WTC11 (cell line): Measurements from ENCODE around the gene CYB561D2. TPM values are rescaled to one million over a fixed set of nuclear protein-coding genes. Genes with fewer than 3 reads are reported as not detected.

Experiments
- CREB1 ChIP-seq: sonication (generic); formaldehyde crosslinking; IDR thresholded peaks from 2 replicates; pipeline ENCODE4 v1.8.0; 2023; ENCODE audit warnings: mild to moderate bottlenecking, missing genetic modification reagents
- CREM ChIP-seq: sonication (generic); formaldehyde crosslinking; IDR thresholded peaks from 2 replicates; pipeline ENCODE4 v1.8.1; 2022; ENCODE audit warnings: mild to moderate bottlenecking, missing genetic modification reagents, moderate library complexity
- EMX1 ChIP-seq: fragments of 250-450 bp; sonication (Bioruptor Pico); IDR thresholded peaks from 2 replicates; pipeline ENCODE4 v1.8.0; 2021; ENCODE audit warnings: mild to moderate bottlenecking
- IRF2 ChIP-seq: sonication (generic); formaldehyde crosslinking; IDR thresholded peaks from 2 replicates; pipeline ENCODE4 v1.8.0; 2022; ENCODE audit warnings: low read depth, missing genetic modification reagents, borderline replicate concordance
- MXD4 ChIP-seq: fragments of 250-450 bp; sonication (Bioruptor Pico); IDR thresholded peaks from 2 replicates; pipeline ENCODE4 v1.8.0; 2021; ENCODE audit warnings: mild to moderate bottlenecking, moderate library complexity, borderline replicate concordance
- NFYB ChIP-seq: sonication (generic); formaldehyde crosslinking; conservative IDR thresholded peaks from 2 replicates; pipeline ENCODE4 v1.8.0; 2022; ENCODE audit warnings: low read depth, missing genetic modification reagents
- NR1H2 ChIP-seq: sonication (generic); formaldehyde crosslinking; IDR thresholded peaks from 2 replicates; pipeline ENCODE4 v1.9.0; 2021; ENCODE audit warnings: mild to moderate bottlenecking, moderate library complexity, missing genetic modification reagents
- OVOL2 ChIP-seq: fragments of 250-450 bp; sonication (Bioruptor Pico); IDR thresholded peaks from 2 replicates; pipeline ENCODE4 v1.9.0; 2021; ENCODE audit warnings: mild to moderate bottlenecking, borderline replicate concordance
- PRRX2 ChIP-seq: fragments of 250-450 bp; sonication (Bioruptor Pico); IDR thresholded peaks from 2 replicates; pipeline ENCODE4 v1.8.0; 2021; ENCODE audit warnings: mild to moderate bottlenecking
- RELA ChIP-seq: sonication (generic); formaldehyde crosslinking; IDR thresholded peaks from 2 replicates; pipeline ENCODE4 v1.8.1; 2022; ENCODE audit warnings: missing genetic modification reagents, mild to moderate bottlenecking, borderline replicate concordance
- TCF7 ChIP-seq: sonication (generic); formaldehyde crosslinking; IDR thresholded peaks from 2 replicates; pipeline ENCODE4 v1.8.0; 2022; ENCODE audit warnings: mild to moderate bottlenecking, low read depth, missing genetic modification reagents, moderate library complexity
- ZBTB21 ChIP-seq: sonication (generic); formaldehyde crosslinking; IDR thresholded peaks from 2 replicates; pipeline ENCODE4 v1.8.1; 2023; ENCODE audit warnings: mild to moderate bottlenecking, missing genetic modification reagents, borderline replicate concordance
- ZNF138 ChIP-seq: sonication (generic); formaldehyde crosslinking; conservative IDR thresholded peaks from 2 replicates; pipeline ENCODE4 v1.8.1; 2022; ENCODE audit warnings: mild to moderate bottlenecking, moderate library complexity, missing genetic modification reagents
- ZNF263 ChIP-seq: sonication (generic); formaldehyde crosslinking; IDR thresholded peaks from 2 replicates; pipeline ENCODE4 v1.8.1; 2022; ENCODE audit warnings: low read depth, mild to moderate bottlenecking, moderate library complexity, missing genetic modification reagents
- total RNA-seq: library from RNA; stranded (reverse); gene quantifications from 3 replicates; pipeline ENCODE4 v1.2.3, GENCODE V29; 2021
- TF ChIP-seq, protein P1 (sequence below): sonication (generic); formaldehyde crosslinking; IDR thresholded peaks from 2 replicates; pipeline ENCODE4 v1.8.0; 2023; ENCODE audit warnings: missing genetic modification reagents, mild to moderate bottlenecking, borderline replicate concordance
- TF ChIP-seq, protein P2 (sequence below): sonication (generic); formaldehyde crosslinking; IDR thresholded peaks from 2 replicates; pipeline ENCODE4 v1.8.0; 2022; ENCODE audit warnings: mild to moderate bottlenecking, missing genetic modification reagents
- TF ChIP-seq, protein P3 (sequence below): sonication (generic); formaldehyde crosslinking; IDR thresholded peaks from 2 replicates; pipeline ENCODE4 v1.8.0; 2022; ENCODE audit warnings: mild to moderate bottlenecking, missing genetic modification reagents
- TF ChIP-seq, protein P4 (sequence below): sonication (generic); formaldehyde crosslinking; IDR thresholded peaks from 2 replicates; pipeline ENCODE4 v1.8.1; 2023; ENCODE audit warnings: mild to moderate bottlenecking, missing genetic modification reagents, moderate library complexity
- TF ChIP-seq, protein P5 (sequence below): sonication (generic); formaldehyde crosslinking; IDR thresholded peaks from 2 replicates; pipeline ENCODE4 v1.8.1; 2022; ENCODE audit warnings: mild to moderate bottlenecking, missing genetic modification reagents, moderate library complexity, borderline replicate concordance
- TF ChIP-seq, protein P6 (sequence below): fragments of 250-450 bp; sonication (Bioruptor Pico); IDR thresholded peaks from 2 replicates; pipeline ENCODE4 v1.9.0; 2021; ENCODE audit warnings: moderate library complexity, mild to moderate bottlenecking, inconsistent platforms, borderline replicate concordance
- TF ChIP-seq, protein P7 (sequence below): sonication (generic); formaldehyde crosslinking; IDR thresholded peaks from 2 replicates; pipeline ENCODE4 v1.8.1; 2022; ENCODE audit warnings: low read depth, mild to moderate bottlenecking, moderate library complexity, missing genetic modification reagents, borderline replicate concordance
- TF ChIP-seq, protein P8 (sequence below): fragments of 250-450 bp; sonication (Bioruptor Pico); IDR thresholded peaks from 2 replicates; pipeline ENCODE4 v1.8.0; 2021; ENCODE audit warnings: mild to moderate bottlenecking

Gene CYB561D2
- total RNA-seq, 1 experiment from 2014 or later, result 9.8 TPM

DNA sequence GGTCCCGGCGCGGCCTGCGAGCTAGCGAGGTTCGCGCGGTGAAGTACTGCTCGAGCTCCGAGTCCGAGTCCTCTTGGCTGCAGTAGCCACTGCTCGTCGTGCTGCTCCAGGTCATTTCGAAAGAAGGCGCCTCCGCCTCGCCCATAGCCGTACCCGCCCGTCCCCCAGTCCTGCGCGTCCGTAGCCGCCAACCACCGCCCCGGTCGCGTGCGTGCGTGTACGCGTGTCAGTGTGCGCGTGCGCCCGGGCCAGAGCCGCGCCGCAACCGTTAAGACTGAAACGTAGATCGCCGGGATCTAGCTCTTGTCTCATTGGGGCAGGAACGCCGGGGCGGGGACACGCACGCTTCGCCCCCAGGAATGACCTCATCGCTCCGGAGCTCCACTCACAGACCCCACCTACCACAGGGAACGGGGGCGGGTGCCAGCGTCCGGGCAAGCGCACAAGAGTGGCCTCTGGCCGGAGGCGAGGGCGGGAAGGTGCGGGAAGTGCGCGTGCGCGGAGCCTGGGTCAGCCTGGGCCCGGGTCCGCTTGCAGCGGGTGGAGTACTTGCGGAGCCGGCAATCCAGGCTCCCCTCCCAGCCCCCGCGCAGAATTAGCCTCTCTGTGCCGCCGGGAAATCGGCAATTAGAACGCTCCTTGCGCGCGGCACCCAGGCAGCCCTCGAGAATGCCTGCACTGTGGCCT is 13.3 kb upstream of the CYB561D2 start (continued):
- TF ChIP-seq, protein P1, sequence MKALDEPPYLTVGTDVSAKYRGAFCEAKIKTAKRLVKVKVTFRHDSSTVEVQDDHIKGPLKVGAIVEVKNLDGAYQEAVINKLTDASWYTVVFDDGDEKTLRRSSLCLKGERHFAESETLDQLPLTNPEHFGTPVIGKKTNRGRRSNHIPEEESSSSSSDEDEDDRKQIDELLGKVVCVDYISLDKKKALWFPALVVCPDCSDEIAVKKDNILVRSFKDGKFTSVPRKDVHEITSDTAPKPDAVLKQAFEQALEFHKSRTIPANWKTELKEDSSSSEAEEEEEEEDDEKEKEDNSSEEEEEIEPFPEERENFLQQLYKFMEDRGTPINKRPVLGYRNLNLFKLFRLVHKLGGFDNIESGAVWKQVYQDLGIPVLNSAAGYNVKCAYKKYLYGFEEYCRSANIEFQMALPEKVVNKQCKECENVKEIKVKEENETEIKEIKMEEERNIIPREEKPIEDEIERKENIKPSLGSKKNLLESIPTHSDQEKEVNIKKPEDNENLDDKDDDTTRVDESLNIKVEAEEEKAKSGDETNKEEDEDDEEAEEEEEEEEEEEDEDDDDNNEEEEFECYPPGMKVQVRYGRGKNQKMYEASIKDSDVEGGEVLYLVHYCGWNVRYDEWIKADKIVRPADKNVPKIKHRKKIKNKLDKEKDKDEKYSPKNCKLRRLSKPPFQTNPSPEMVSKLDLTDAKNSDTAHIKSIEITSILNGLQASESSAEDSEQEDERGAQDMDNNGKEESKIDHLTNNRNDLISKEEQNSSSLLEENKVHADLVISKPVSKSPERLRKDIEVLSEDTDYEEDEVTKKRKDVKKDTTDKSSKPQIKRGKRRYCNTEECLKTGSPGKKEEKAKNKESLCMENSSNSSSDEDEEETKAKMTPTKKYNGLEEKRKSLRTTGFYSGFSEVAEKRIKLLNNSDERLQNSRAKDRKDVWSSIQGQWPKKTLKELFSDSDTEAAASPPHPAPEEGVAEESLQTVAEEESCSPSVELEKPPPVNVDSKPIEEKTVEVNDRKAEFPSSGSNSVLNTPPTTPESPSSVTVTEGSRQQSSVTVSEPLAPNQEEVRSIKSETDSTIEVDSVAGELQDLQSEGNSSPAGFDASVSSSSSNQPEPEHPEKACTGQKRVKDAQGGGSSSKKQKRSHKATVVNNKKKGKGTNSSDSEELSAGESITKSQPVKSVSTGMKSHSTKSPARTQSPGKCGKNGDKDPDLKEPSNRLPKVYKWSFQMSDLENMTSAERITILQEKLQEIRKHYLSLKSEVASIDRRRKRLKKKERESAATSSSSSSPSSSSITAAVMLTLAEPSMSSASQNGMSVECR (CRISPR knock-in tag), result peak; percentile 92; the same call in 1 of the 2 replicates
- TF ChIP-seq, protein P2, sequence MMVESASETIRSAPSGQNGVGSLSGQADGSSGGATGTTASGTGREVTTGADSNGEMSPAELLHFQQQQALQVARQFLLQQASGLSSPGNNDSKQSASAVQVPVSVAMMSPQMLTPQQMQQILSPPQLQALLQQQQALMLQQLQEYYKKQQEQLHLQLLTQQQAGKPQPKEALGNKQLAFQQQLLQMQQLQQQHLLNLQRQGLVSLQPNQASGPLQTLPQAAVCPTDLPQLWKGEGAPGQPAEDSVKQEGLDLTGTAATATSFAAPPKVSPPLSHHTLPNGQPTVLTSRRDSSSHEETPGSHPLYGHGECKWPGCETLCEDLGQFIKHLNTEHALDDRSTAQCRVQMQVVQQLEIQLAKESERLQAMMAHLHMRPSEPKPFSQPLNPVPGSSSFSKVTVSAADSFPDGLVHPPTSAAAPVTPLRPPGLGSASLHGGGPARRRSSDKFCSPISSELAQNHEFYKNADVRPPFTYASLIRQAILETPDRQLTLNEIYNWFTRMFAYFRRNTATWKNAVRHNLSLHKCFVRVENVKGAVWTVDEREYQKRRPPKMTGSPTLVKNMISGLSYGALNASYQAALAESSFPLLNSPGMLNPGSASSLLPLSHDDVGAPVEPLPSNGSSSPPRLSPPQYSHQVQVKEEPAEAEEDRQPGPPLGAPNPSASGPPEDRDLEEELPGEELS (CRISPR knock-in tag), result peak; percentile 77
- TF ChIP-seq, protein P3, sequence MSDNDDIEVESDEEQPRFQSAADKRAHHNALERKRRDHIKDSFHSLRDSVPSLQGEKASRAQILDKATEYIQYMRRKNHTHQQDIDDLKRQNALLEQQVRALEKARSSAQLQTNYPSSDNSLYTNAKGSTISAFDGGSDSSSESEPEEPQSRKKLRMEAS (CRISPR knock-in tag), result peak; percentile 95
- TF ChIP-seq OVOL2, result no peak
- no peak for TF ChIP-seq NR1H2
- TF ChIP-seq ZNF263 (CRISPR knock-in tag), result no peak
- no peak for TF ChIP-seq MXD4
- TF ChIP-seq PRRX2 (CRISPR knock-in tag), result 0 out of 2 replicates have a peak, but pooled peaks have one; percentile 17
- TF ChIP-seq CREM (CRISPR knock-in tag), result peak; percentile 69
- TF ChIP-seq, protein P4, sequence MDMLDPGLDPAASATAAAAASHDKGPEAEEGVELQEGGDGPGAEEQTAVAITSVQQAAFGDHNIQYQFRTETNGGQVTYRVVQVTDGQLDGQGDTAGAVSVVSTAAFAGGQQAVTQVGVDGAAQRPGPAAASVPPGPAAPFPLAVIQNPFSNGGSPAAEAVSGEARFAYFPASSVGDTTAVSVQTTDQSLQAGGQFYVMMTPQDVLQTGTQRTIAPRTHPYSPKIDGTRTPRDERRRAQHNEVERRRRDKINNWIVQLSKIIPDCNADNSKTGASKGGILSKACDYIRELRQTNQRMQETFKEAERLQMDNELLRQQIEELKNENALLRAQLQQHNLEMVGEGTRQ (CRISPR knock-in tag), result peak; percentile 41; the same call in 1 of the 2 replicates
- peak; percentile 90 for TF ChIP-seq ZNF138
- TF ChIP-seq, protein P5, sequence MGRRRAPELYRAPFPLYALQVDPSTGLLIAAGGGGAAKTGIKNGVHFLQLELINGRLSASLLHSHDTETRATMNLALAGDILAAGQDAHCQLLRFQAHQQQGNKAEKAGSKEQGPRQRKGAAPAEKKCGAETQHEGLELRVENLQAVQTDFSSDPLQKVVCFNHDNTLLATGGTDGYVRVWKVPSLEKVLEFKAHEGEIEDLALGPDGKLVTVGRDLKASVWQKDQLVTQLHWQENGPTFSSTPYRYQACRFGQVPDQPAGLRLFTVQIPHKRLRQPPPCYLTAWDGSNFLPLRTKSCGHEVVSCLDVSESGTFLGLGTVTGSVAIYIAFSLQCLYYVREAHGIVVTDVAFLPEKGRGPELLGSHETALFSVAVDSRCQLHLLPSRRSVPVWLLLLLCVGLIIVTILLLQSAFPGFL (CRISPR knock-in tag), result 0 out of 2 replicates have a peak, but pooled peaks have one; percentile 46
- no peak; the same call in 1 of the 2 replicates for TF ChIP-seq CREB1 (CRISPR knock-in tag)
- TF ChIP-seq EMX1 (CRISPR knock-in tag), result no peak
- TF ChIP-seq RELA (CRISPR knock-in tag), result no peak
- TF ChIP-seq ZBTB21, result peak; percentile 81; the same call in 1 of the 2 replicates
- TF ChIP-seq, protein P6, sequence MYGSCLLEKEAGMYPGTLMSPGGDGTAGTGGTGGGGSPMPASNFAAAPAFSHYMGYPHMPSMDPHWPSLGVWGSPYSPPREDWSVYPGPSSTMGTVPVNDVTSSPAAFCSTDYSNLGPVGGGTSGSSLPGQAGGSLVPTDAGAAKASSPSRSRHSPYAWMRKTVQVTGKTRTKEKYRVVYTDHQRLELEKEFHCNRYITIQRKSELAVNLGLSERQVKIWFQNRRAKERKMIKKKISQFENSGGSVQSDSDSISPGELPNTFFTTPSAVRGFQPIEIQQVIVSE, result no peak
- TF ChIP-seq, protein P7, sequence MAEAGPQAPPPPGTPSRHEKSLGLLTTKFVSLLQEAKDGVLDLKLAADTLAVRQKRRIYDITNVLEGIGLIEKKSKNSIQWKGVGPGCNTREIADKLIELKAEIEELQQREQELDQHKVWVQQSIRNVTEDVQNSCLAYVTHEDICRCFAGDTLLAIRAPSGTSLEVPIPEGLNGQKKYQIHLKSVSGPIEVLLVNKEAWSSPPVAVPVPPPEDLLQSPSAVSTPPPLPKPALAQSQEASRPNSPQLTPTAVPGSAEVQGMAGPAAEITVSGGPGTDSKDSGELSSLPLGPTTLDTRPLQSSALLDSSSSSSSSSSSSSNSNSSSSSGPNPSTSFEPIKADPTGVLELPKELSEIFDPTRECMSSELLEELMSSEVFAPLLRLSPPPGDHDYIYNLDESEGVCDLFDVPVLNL, result no peak; the same call in 1 of the 2 replicates
- TF ChIP-seq NFYB, result peak; percentile 39
- no peak for TF ChIP-seq IRF2 (CRISPR knock-in tag)
- TF ChIP-seq TCF7 (CRISPR knock-in tag), result peak; percentile 14; the same call in 1 of the 2 replicates
- TF ChIP-seq, protein P8, sequence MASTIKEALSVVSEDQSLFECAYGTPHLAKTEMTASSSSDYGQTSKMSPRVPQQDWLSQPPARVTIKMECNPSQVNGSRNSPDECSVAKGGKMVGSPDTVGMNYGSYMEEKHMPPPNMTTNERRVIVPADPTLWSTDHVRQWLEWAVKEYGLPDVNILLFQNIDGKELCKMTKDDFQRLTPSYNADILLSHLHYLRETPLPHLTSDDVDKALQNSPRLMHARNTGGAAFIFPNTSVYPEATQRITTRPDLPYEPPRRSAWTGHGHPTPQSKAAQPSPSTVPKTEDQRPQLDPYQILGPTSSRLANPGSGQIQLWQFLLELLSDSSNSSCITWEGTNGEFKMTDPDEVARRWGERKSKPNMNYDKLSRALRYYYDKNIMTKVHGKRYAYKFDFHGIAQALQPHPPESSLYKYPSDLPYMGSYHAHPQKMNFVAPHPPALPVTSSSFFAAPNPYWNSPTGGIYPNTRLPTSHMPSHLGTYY, result no peak
